Urinary bladder (tissue), 4 donors: ENCODE measurements around the gene OBSL1. TPM values are rescaled to one million over a fixed set of nuclear protein-coding genes. Genes with fewer than 3 reads are reported as not detected.

Experiments used
- DNase-seq: peaks from one replicate; pipeline ENCODE4 v3.0.0-alpha.2; 2015; ENCODE audit errors: extremely low spot score
- H3K27ac ChIP-seq: one replicate; pipeline ENCODE4 v1.5.1; 2013; ENCODE audit warnings: low read depth, mild to moderate bottlenecking, moderate library complexity
- H3K36me3 ChIP-seq: one replicate; pipeline ENCODE4 v1.6.1; 2013; ENCODE audit warnings: mild to moderate bottlenecking, moderate library complexity; ENCODE audit not compliant: insufficient read depth
- H3K4me1 ChIP-seq: one replicate; pipeline ENCODE4 v1.6.1; 2013; ENCODE audit warnings: mild to moderate bottlenecking, moderate library complexity; ENCODE audit not compliant: insufficient read depth
- H3K4me3 ChIP-seq: one replicate; pipeline ENCODE4 v1.5.1; 2013; ENCODE audit warnings: low read depth, low read length
- WGBS: extraction: QIAGEN DNeasy Blood & Tissue Kit; methylation state at CpG from one replicate; pipeline ENCODE4 v1.1.7; 2013; 5-methylcytosine and 5-hydroxymethylcytosine counted together
- polyA plus RNA-seq: library from polyadenylated mRNA; stranded (reverse); fragments of 200-250 nt; gene quantifications from one replicate; pipeline ENCODE4 v1.2.3, GENCODE V29; 2013
- total RNA-seq: library from RNA; depleted of rRNA; stranded (reverse); fragments of >200 nt; gene quantifications from one replicate; pipeline ENCODE4 v1.2.3, GENCODE V29; 2014
- donor health status: healthy with polysubstance abuse.
- donor health status: healthy.

The OBSL1 gene
- total and polyA plus RNA-seq, 2 donors = 43.5 to 67.9 TPM

DNA sequence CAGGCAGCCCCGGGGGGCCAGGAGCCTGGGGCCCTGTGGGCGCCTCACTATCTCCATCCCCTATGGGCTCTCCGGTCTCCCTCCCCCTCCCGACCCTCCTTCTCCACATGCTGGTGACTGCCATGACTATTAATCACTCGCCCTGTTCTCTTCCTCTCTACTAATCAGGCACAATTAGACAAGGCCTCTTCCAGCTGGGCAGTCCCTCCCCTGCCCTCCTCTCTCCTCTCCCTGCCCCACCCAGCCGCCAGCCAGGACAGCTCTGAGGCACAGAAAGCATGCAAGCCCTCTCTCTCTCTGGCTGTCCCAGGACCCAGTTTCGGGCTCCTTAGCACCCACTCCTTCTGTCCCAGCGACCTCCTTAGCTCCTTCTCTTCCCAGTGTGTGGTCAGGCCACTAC lies 51.3 kb downstream of the OBSL1 start:
- Histone ChIP-seq H3K4me1 (no peaks in the 10 kb centered on the region), H3K27ac (no peak overlapping the region), H3K4me3 (no peak overlapping the region), H3K36me3 (no peaks in the 10 kb centered on the region)
- no peak for DNase-seq
- 79% methylated on average over 8 of the region's 8 CpGs for WGBS

DNA sequence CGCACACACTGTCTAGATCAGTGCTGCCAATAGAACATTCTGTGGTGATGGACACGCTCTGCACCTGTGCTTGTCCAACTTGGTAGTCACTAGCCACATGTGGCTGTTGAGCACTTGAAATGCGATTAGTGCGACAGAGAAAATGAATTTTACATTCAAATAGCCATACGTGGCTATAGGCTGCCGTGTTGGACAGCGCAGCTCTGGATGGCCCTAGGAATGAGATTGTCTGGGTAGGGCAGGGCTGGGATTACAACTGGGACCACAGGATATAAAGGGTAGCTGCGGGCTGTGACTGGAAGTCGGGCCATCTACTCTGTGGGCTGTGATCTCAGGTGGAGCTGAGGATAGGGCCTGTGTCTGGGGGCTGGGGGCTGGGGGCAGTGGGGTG lies 51.8 kb downstream of the OBSL1 start:
- H3K27ac ChIP-seq = no peak overlapping the region
- H3K4me3 ChIP-seq = no peak overlapping the region
- WGBS = 83% methylated on average over 9 of the region's 9 CpGs
- DNase-seq = no peak
- H3K36me3 ChIP-seq = no peaks in the 10 kb centered on the region
- H3K4me1 ChIP-seq = no peaks in the 10 kb centered on the region

DNA sequence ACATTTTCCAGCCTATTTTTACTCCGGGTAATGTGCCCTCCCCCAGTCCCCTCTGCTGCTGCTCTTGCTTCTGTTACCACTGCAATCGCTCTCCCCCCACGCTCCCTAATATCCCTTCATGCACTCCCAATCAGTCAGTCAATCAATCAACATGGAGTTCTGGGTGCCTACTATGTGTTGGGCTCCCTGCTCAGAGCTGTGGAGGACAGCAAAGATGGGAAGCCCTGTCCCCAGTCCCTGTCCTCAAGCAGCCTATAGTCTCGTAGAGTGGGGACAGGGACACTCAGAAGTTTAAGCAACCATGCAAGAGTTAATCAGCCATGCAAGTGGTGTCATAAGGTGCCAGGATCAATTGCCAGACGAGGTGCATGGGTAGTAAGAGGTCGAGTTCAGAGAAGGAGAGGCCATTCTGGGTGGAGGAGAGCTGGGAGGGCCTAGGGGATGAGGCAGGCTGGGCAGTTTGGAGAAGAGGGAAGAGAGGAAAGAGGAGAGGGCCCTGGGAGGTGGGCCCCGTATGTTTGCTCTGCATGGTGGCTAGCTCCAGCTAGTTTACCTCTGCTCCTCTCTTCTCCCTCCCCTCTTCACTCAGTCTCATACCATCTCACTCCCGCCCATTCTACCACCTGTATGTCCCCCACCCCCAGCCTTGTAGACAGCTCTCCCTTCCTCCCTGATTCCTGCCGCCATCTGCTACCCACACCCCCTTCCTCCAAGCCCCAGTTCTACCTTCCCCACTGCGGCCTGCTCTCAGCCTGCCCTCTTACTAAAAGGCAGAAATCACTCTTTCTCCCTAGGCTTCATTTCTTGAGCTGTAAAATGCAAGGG lies 53.2 kb downstream of the OBSL1 start:
- no peak overlapping the region for H3K27ac ChIP-seq
- WGBS = 68% methylated on average over 10 of the region's 10 CpGs
- H3K36me3 ChIP-seq = no peaks in the 10 kb centered on the region
- no peak for DNase-seq
- H3K4me1 ChIP-seq = no peaks in the 10 kb centered on the region
- no peak overlapping the region for H3K4me3 ChIP-seq

DNA sequence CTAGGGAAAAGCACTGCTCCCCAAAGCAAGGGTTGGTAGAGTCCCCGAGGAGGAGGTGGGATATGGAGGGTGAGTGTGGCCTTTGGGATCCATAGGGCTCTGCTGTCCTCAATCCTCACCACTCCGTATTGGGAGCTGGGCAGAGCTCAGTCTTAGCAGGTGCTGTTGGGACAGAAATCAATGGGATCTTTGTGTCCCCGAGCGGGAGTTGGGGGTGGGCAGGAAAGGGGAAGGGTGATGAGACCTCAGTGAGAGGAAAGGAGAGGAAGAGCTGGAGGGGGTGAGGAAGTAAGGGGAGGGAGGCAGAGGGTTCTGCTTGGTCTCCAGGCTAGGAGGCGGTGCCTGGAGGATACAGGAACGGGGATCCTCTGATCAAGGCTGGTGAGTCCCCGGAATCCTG lies 54.5 kb downstream of the OBSL1 start:
- Histone ChIP-seq H3K4me3 (no peak overlapping the region), H3K36me3 (no peaks in the 10 kb centered on the region), H3K27ac (no peak overlapping the region), H3K4me1 (no peaks in the 10 kb centered on the region)
- 76% methylated on average over 7 of the region's 7 CpGs for WGBS
- DNase-seq = no peak

DNA sequence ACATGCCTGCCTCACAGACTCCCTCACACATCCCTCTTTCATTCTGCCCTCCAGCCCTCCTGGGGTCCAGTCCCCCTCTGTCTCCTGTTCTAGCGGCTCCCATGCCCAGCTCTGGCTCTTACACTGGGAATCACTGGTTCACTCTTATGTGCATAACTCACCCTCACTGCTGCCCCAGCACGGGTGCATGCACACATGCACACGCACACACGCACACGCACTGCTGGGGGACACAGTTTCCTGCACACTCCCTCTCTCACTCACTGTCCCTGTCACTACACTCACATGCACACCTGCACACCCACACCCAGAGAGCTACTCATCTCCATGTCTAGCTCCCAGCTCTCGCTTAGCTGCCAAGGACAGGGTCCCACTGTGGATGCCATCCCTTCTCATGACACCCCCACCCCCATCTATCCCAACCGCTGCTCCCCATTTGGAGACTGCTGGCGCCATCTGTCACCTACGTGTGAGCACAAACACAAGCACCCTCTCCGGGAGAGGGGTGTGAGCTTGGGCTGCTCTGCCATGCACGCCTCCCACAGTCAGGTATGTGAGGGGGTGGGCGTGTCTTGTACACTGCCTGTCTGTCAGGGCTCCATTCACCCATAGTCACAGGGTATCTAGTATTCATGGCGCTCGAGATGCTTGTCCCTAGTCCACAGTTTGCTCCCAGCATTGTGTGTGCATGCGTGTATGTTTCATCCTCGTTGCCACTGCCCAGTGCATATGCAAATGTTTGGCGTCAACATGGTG lies 55.3 kb downstream of the OBSL1 start:
- H3K4me1 ChIP-seq = no peaks in the 10 kb centered on the region
- H3K36me3 ChIP-seq = no peaks in the 10 kb centered on the region
- H3K27ac ChIP-seq = no peak overlapping the region
- WGBS = 77% methylated on average over 17 of the region's 17 CpGs
- H3K4me3 ChIP-seq = no peak overlapping the region
- DNase-seq = no peak

DNA sequence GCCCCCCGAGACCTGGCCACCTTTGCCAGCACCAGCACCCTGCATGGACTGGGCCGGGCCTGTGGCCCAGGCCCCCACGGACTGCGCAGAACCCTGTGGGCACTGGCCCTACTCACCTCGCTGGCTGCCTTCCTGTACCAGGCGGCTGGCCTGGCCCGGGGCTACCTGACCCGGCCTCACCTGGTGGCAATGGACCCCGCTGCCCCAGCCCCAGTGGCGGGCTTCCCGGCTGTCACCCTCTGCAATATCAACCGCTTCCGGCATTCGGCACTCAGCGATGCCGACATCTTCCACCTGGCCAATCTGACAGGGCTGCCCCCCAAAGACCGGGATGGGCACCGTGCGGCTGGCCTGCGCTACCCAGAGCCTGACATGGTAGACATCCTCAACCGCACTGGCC lies 56.5 kb downstream of the OBSL1 start:
- H3K27ac ChIP-seq = no peak overlapping the region
- no peak for DNase-seq
- H3K36me3 ChIP-seq = no peaks in the 10 kb centered on the region
- no peak overlapping the region for H3K4me3 ChIP-seq
- no peaks in the 10 kb centered on the region for H3K4me1 ChIP-seq
- WGBS = 83% methylated on average over 21 of the region's 21 CpGs

DNA sequence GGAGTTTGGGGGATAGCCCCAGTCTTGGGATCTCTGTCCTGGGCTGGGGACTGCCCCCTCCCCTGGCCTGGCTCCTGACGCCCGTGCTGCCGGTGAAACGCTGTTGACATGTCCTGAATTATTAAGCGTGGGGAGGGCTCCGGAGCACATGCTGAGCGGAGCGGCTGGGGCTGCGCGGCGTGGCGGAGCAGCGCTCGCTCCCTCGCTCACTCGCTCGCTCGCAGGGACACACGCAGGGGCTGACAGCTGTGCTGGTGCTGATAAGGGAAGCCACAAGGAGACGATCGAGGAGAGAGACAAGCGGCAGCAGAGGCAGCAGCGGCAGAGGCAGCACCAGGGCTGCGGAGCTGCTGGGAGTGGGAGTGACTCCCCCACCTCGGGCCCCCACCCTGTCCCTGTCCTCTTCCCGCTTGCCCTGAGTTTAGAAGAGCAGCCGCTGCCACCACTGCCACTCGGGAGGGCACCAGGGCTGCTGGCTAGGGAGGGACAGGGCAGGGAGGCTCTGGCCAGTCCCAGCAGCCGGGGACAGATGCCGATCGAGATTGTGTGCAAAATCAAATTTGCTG lies 57.1 kb downstream of the OBSL1 start, which contains the start of gene ASIC4:
Gene ASIC4, plus strand, starts transcription at position 287 of the 566 bp plus-strand sequence. Its CDS starts 243 bp downstream, at position 530.
- DNase-seq = no peak

DNA sequence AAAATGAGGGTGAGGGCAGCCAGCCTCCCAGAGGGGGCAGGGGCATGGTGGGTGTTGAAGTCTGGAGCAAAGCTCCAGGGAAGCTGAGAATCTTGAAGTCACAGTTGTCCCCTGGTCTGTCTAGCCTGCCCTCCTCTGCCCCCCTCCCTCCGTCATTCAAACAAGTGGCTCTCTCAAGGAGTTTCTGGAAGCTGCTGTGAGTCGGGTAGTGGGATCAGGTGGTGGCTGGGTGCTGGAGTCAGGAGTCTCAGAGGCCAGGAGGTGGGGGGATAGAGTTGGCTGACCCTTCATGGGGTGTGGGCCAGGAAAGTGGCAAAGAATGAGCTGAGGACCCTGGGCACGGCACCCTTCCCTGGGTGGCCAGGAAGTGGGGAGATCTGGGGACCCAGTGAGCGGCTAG lies 57.6 kb downstream of the OBSL1 start:
- WGBS = 30% methylated on average over 4 of the region's 4 CpGs
- Histone ChIP-seq H3K4me3 (no peak overlapping the region), H3K4me1 (no peaks in the 10 kb centered on the region), H3K36me3 (no peaks in the 10 kb centered on the region), H3K27ac (no peak overlapping the region)
- DNase-seq = no peak

More for the DNA sequence above, 57.1 kb downstream of the OBSL1 start, which contains the start of gene ASIC4:
- H3K27ac ChIP-seq = no peak within 1 kb of the TSS
- H3K4me3 ChIP-seq = no peak within 1 kb of the TSS
- no peaks in the 10 kb centered on the region for H3K36me3 ChIP-seq
- WGBS = 10% methylated on average over 31 of the region's 31 CpGs
- no peaks in the 10 kb centered on the region for H3K4me1 ChIP-seq

DNA sequence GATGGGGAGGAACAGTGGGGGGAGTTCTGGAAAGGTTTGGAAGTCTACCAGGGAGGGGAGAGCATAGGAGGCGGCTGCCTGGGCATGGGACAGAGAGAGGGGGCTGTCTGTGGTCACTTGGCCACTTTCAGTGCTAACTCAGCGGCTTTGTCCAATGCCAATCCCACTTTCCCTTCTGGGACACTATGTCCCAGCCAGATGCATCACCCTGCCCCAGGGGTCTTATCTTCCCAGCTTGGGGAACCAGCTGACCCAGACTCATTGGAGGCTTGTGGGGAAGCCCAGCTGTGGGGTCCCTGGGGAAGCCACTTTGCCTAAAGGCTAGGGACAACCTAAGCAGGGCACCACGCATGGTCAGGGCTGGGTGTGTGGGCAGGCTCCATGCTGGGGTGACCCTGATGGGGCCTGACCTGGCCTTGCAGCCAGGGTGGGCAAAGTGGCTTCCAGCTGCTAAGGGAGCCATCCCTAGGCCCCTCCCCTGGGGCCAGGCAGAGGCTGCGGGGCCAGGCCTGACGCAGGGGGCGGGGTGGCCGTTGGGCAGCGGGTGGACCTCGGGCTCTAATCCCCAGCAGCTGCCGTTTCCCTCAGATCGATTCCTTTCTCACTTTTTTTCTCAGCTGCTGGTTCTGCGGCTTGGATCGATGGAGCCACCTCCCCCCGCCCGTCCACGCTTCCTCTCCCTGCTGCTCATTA lies 58.7 kb downstream of the OBSL1 start:
- Histone ChIP-seq H3K4me1 (no peaks in the 10 kb centered on the region), H3K4me3 (no peak overlapping the region), H3K27ac (no peak overlapping the region), H3K36me3 (no peaks in the 10 kb centered on the region)
- DNase-seq = no peak
- WGBS = 46% methylated on average over 16 of the region's 16 CpGs

DNA sequence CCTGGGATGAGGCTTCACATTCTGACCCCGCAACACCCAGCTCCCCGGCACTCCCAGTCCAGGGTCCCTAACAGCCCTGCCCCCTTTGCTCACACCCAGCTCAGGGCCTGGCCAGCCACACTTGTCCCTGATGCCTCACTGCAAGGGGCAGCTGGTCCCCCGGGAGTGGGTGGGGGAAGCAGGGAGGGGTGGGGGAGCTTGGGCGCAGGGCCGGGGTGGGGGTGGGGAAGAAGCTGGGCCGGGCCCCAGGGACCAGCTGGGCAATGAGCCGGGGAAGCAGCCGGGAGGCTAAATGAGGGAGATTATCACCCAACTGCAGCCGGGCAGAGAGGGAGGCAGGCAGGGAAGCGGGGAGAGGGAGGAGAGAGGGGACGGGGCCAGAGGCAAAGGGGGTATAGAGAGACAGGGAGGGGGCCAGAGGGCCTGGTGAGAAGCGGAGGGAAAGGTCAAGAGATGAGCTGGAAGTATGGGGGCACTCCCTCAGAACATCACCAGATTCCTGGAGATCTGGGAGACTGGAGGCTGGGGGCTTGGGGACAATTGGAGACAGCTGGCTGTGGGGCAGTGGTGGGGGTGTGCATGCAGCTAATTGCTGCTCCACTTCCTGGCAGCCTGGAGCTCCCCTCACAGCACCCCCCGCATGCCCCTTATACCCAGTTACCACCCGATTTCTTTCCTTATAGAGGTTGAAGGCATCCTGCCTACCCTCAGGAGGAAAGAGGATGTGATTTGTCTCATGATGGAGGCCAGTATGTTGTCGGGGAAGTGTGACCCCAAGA lies 59.6 kb downstream of the OBSL1 start:
- Histone ChIP-seq H3K4me3 (no peak overlapping the region), H3K4me1 (no peaks in the 10 kb centered on the region), H3K27ac (no peak overlapping the region), H3K36me3 (no peaks in the 10 kb centered on the region)
- DNase-seq = no peak
- 35% methylated on average over 15 of the region's 15 CpGs for WGBS

DNA sequence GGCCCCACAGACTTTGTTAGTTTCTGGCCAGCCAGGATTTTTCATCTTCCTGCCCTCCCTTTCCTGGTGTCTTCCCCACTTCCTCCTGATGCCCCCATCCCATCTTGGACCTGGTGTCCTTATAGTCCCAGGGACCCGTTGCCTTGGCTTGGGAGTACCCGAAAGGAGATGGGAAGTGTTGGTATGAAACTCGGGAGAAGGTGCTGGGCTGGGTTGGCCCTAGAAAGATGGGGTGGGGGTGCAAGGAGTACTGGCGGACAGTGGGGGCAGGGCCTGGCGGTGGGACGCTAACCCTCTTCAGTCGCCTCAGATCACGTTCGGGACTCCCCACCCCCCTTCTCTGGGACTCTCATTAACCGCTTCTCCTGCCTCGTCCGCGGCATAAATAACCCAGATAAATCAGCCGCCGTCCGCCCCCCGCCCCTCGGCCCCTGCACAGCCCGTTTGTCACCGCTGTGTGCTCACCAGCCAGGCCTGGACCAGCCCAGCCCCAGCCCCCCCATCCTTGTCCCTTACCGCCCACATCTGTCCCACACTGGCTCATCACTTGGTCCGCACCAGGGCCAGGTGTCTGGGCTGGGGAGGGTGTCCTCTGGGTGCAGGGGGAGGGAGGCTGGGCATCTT lies 60.7 kb downstream of the OBSL1 start:
- WGBS = 40% methylated on average over 22 of the region's 22 CpGs
- DNase-seq = no peak

DNA sequence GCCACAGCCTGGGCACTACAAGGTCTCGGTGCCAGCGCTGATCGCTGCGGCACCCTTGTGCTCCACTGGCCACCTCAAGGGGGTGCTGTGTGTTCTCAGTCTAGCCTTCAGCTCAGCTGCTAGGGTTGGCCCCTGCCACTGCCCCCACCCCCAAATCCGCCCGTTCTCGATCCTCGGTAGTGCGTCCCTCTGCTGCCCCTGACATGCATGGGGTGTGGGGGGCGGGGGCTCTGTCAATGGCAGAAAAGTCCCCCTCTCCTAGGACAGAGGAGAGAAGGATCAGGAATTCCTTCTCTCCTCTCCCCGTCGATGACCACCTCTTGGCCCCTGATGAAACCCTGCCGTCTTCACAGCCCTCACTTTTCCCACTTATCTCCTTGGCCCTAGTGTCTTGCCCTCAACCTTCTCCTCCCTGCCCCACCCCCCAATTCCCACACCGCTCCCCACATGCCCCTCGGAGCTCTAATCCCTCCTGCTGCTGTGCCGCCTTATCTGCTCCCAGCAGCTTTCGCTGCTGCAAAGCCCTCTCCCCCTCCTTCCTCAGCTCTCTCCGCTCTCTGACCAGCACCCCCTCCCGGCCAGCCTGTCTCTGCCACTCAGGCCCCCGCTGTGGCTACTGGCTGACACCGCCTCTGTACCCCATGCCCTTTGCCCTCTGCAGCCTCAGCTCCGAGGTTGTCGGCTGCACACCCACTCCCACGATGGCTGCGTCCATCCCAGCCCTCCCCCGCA lies 61.4 kb downstream of the OBSL1 start:
- 2% methylated on average over 26 of the region's 26 CpGs for WGBS
- no peaks in the 10 kb centered on the region for H3K4me1 ChIP-seq
- DNase-seq = no peak
- H3K27ac ChIP-seq = no peak overlapping the region
- no peak overlapping the region for H3K4me3 ChIP-seq
- no peaks in the 10 kb centered on the region for H3K36me3 ChIP-seq

More for the DNA sequence above, 60.7 kb downstream of the OBSL1 start:
- Histone ChIP-seq H3K27ac (no peak overlapping the region), H3K4me3 (no peak overlapping the region), H3K36me3 (no peaks in the 10 kb centered on the region), H3K4me1 (no peaks in the 10 kb centered on the region)
